WTC11 (cell line): ENCODE measurements around the gene SLC51B.

Source experiments
- AR ChIP-seq: fragments of 250-450 bp; sonication (Bioruptor Pico); IDR thresholded peaks from 2 replicates; pipeline ENCODE4 v1.9.0; 2021; ENCODE audit warnings: mild to moderate bottlenecking
- CREM ChIP-seq: sonication (generic); formaldehyde crosslinking; IDR thresholded peaks from 2 replicates; pipeline ENCODE4 v1.8.1; 2022; ENCODE audit warnings: mild to moderate bottlenecking, missing genetic modification reagents, moderate library complexity
- CTCF ChIP-seq: fragments of 200-600 bp; IDR thresholded peaks from 2 replicates; pipeline ENCODE4 v1.8.0; 2022; ENCODE audit warnings: antibody characterized with exemption
- EMX1 ChIP-seq: fragments of 250-450 bp; sonication (Bioruptor Pico); IDR thresholded peaks from 2 replicates; pipeline ENCODE4 v1.8.0; 2021; ENCODE audit warnings: mild to moderate bottlenecking
- FOXJ3 ChIP-seq: sonication (generic); formaldehyde crosslinking; IDR thresholded peaks from 2 replicates; pipeline ENCODE4 v1.9.0; 2021; ENCODE audit warnings: missing genetic modification reagents, mild to moderate bottlenecking, borderline replicate concordance
- IRF1 ChIP-seq: sonication (generic); formaldehyde crosslinking; IDR thresholded peaks from 2 replicates; pipeline ENCODE4 v1.8.0; 2023; ENCODE audit warnings: missing genetic modification reagents
- JUN ChIP-seq: sonication (generic); formaldehyde crosslinking; IDR thresholded peaks from 2 replicates; pipeline ENCODE4 v1.8.0; 2023; ENCODE audit warnings: mild to moderate bottlenecking, missing genetic modification reagents
- MYBL2 ChIP-seq: sonication (generic); formaldehyde crosslinking; IDR thresholded peaks from 2 replicates; pipeline ENCODE4 v1.8.1; 2023; ENCODE audit warnings: mild to moderate bottlenecking, moderate library complexity, missing genetic modification reagents
- STAT6 ChIP-seq: sonication (generic); formaldehyde crosslinking; conservative IDR thresholded peaks from 2 replicates; pipeline ENCODE4 v1.8.1; 2023; ENCODE audit warnings: mild to moderate bottlenecking, low read depth, missing genetic modification reagents, moderate library complexity
- TEAD4 ChIP-seq: sonication (generic); formaldehyde crosslinking; IDR thresholded peaks from 2 replicates; pipeline ENCODE4 v1.8.0; 2022; ENCODE audit warnings: mild to moderate bottlenecking, missing genetic modification reagents
- USF2 ChIP-seq: sonication (generic); formaldehyde crosslinking; IDR thresholded peaks from 2 replicates; pipeline ENCODE4 v1.8.1; 2023; ENCODE audit warnings: mild to moderate bottlenecking, missing genetic modification reagents, moderate library complexity
- ZNF138 ChIP-seq: sonication (generic); formaldehyde crosslinking; conservative IDR thresholded peaks from 2 replicates; pipeline ENCODE4 v1.8.1; 2022; ENCODE audit warnings: mild to moderate bottlenecking, moderate library complexity, missing genetic modification reagents
- ZNF232 ChIP-seq: sonication (generic); formaldehyde crosslinking; IDR thresholded peaks from 2 replicates; pipeline ENCODE4 v1.8.0; 2022; ENCODE audit warnings: mild to moderate bottlenecking, missing genetic modification reagents

- TF ChIP-seq MYBL2 (CRISPR knock-in tag) (no peak), CREM (CRISPR knock-in tag) (no peak), FOXJ3 (CRISPR knock-in tag) (no peak), CTCF (no peak), TEAD4 (CRISPR knock-in tag) (no peak), ZNF232 (CRISPR knock-in tag) (no peak), EMX1 (CRISPR knock-in tag) (no peak), STAT6 (CRISPR knock-in tag) (no peak), ZNF138 (CRISPR knock-in tag) (no peak), AR (CRISPR knock-in tag) (no peak), USF2 (CRISPR knock-in tag) (no peak), JUN (CRISPR knock-in tag) (no peak), IRF1 (no peak)
These were observed 42.9 kb downstream of the SLC51B start for GRCh38 chr15:65087873-65088642.
